HCT116 (cell line): Measurements from ENCODE around the gene ARHGAP23. TPM values are rescaled to one million over a fixed set of nuclear protein-coding genes. Genes with fewer than 3 reads are reported as not detected.

ENCODE experiments used
- ATAC-seq: fragments of 200-7000 bp; cut with Tn5 transposase; 2 replicates; pipeline ENCODE4 v1.9.1; 2020; ENCODE audit warnings: mild to moderate bottlenecking, moderate library complexity
- BruUV-seq: library from RNA; stranded (reverse); fragments of 400-500 nt; replicated peaks from 2 replicates; lab custom pipeline; 2021; lab: Mats Ljungman, UMichigan
- CTCF ChIA-PET: fragments of 300-600 bp; sonication (Branson Sonifier 250); formaldehyde crosslinking; loops from one replicate; lab custom pipeline; 2021; ENCODE audit warnings: antibody characterized with exemption; lab: Charles Lee
- POLR2A ChIA-PET: fragments of 300-600, 350-600 bp; sonication (Branson Sonifier 250); formaldehyde crosslinking; loops from one replicate; lab custom pipeline; 2021; ENCODE audit warnings: antibody characterized with exemption; lab: Charles Lee
- RAD21 ChIA-PET, 2 experiments: fragments of 300-600 bp; sonication (Branson Sonifier 250); formaldehyde crosslinking; loops; one replicate each; lab custom pipeline; 2023; ENCODE audit warnings: low total read pairs in 2 of 2; ENCODE audit not compliant: uncharacterized antibody in 2 of 2, unreplicated experiment in 2 of 2, low non-redundant PET in 1 of 2; lab: Charles Lee
- DNase-seq: peaks from one replicate; pipeline ENCODE4 v3.0.0-alpha.2; 2010; ENCODE audit warnings: low read depth, low spot score
- H2AFZ ChIP-seq: fragments of 200-600 bp; shearing (Covaris generic), sonication (generic); 2 replicates; pipeline ENCODE4 v1.6.1; 2017; ENCODE audit warnings: low read depth, mixed run types, mixed read lengths, antibody characterized with exemption, low read length; ENCODE audit not compliant: poor library complexity, severe bottlenecking
- H3K27ac ChIP-seq: 2 replicates; pipeline ENCODE4 v1.5.1; 2012; ENCODE audit warnings: low read depth, low read length
- H3K27me3 ChIP-seq: fragments of 200-600 bp; sonication (generic); 2 replicates; pipeline ENCODE4 v1.6.1; 2016; ENCODE audit warnings: mixed run types, low read length, mixed read lengths; ENCODE audit not compliant: insufficient read depth
- H3K36me3 ChIP-seq, 2 experiments: fragments of 200-500 bp in 1 of 2; fragments of 200-600 bp in 1 of 2; sonication (Bioruptor generic) in 1 of 2; sonication (generic) in 1 of 2; 2 replicates each; pipeline versions ENCODE4 v1.5.1 to v1.6.1; 2014 to 2016; ENCODE audit warnings: low read length in 2 of 2, inconsistent platforms in 1 of 2, mixed read lengths in 1 of 2, mixed run types in 1 of 2; ENCODE audit not compliant: insufficient read depth in 2 of 2, control insufficient read depth in 1 of 2
- H3K4me1 ChIP-seq, 2 experiments: fragments of 200-600 bp in 1 of 2; sonication (generic) in 1 of 2; 2 replicates each; pipeline versions ENCODE4 v1.5.1 to v1.6.1; 2012 to 2017; ENCODE audit warnings: low read length in 2 of 2, inconsistent platforms in 1 of 2, mild to moderate bottlenecking in 1 of 2, mixed read lengths in 1 of 2, mixed run types in 1 of 2, moderate library complexity in 1 of 2; ENCODE audit not compliant: insufficient read depth in 2 of 2, control insufficient read depth in 1 of 2
- H3K4me2 ChIP-seq: fragments of 200-600 bp; sonication (generic); 2 replicates; pipeline ENCODE4 v1.6.1; 2017; ENCODE audit warnings: mixed run types, low read length, mixed read lengths
- H3K4me3 ChIP-seq, 2 experiments: fragments of 200-600 bp in 1 of 2; sonication (generic) in 1 of 2; replicated peaks in 1 of 2; 2 replicates each; pipeline ENCODE4 v1.5.1; 2011 to 2016; ENCODE audit warnings: low read length in 2 of 2, control low read depth in 1 of 2, low read depth in 1 of 2, mild to moderate bottlenecking in 1 of 2, mixed read lengths in 1 of 2, mixed run types in 1 of 2
- H3K79me2 ChIP-seq: fragments of 200-600 bp; sonication (generic); 2 replicates; pipeline ENCODE4 v1.6.1; 2017; ENCODE audit warnings: mild to moderate bottlenecking, mixed run types, low read length, moderate library complexity, mixed read lengths; ENCODE audit not compliant: insufficient read depth
- H3K9ac ChIP-seq: fragments of 200-600 bp; sonication (generic); 2 replicates; pipeline ENCODE4 v1.6.1; 2016; ENCODE audit warnings: low read length, mixed read lengths
- H3K9me2 ChIP-seq: fragments of 200-600 bp; sonication (generic), shearing (Covaris generic); 2 replicates; pipeline ENCODE4 v1.6.1; 2017; ENCODE audit warnings: mixed run types, mild to moderate bottlenecking, moderate library complexity; ENCODE audit not compliant: insufficient read depth
- H3K9me3 ChIP-seq, 2 experiments: fragments of 200-500 bp in 1 of 2; fragments of 200-600 bp in 1 of 2; sonication (Bioruptor generic) in 1 of 2; sonication (generic) in 1 of 2; 2 replicates each; pipeline ENCODE4 v1.6.1; 2014 to 2017; ENCODE audit warnings: low read length in 2 of 2, mixed read lengths in 2 of 2, inconsistent platforms in 1 of 2, low read depth in 1 of 2, mild to moderate bottlenecking in 1 of 2, mixed run types in 1 of 2, moderate library complexity in 1 of 2; ENCODE audit not compliant: control insufficient read depth in 1 of 2, insufficient read depth in 1 of 2
- H4K20me1 ChIP-seq: fragments of 200-600 bp; sonication (generic), shearing (Covaris generic); 2 replicates; pipeline ENCODE4 v1.6.1; 2017; ENCODE audit warnings: mixed run types, mild to moderate bottlenecking, moderate library complexity; ENCODE audit not compliant: insufficient read depth
- ATF3 ChIP-seq: IDR thresholded peaks from 2 replicates; pipeline ENCODE4 v1.6.1; 2012
- CTCF ChIP-seq, 3 experiments: fragments of 200-600 bp in 1 of 3; sonication (generic) in 1 of 3; IDR thresholded peaks in 2 of 3; conservative IDR thresholded peaks in 1 of 3; 2 replicates each; pipeline ENCODE4 v1.5.1; 2012 to 2017; ENCODE audit warnings: low read depth in 2 of 3, low read length in 2 of 3, antibody characterized with exemption in 1 of 3, borderline replicate concordance in 1 of 3, control low read depth in 1 of 3, mild to moderate bottlenecking in 1 of 3, mixed read lengths in 1 of 3, mixed run types in 1 of 3, moderate library complexity in 1 of 3; ENCODE audit not compliant: insufficient read depth in 1 of 3
- EGR1 ChIP-seq: IDR thresholded peaks from 2 replicates; pipeline ENCODE4 v1.6.1; 2012; ENCODE audit warnings: low read depth
- ELF1 ChIP-seq: IDR thresholded peaks from 2 replicates; pipeline ENCODE4 v1.6.1; 2012; ENCODE audit warnings: low read depth, borderline replicate concordance
- EZH2 ChIP-seq: fragments of 200-600 bp; sonication (generic); IDR thresholded peaks from 2 replicates; pipeline ENCODE4 v1.6.1; 2017; ENCODE audit warnings: antibody characterized with exemption, mixed run types
- EZH2phosphoT487 ChIP-seq: fragments of 200-600 bp; IDR thresholded peaks from 2 replicates; pipeline ENCODE4 v1.6.1; 2018; ENCODE audit warnings: antibody characterized with exemption, borderline replicate concordance
- FOSL1 ChIP-seq: IDR thresholded peaks from 2 replicates; pipeline ENCODE4 v1.6.1; 2012; ENCODE audit warnings: low read depth
- JUND ChIP-seq: IDR thresholded peaks from 2 replicates; pipeline ENCODE4 v1.6.1; 2012
- MAX ChIP-seq: IDR thresholded peaks from 2 replicates; pipeline ENCODE4 v1.6.1; 2012
- POLR2A ChIP-seq: IDR thresholded peaks from 2 replicates; pipeline ENCODE4 v1.7.0; 2011; ENCODE audit warnings: borderline replicate concordance; ENCODE audit not compliant: insufficient read depth, insufficient read length; ENCODE audit errors: extremely low read depth
- POLR2AphosphoS5 ChIP-seq: IDR thresholded peaks from 2 replicates; pipeline ENCODE4 v1.6.1; 2011; ENCODE audit warnings: mild to moderate bottlenecking, low read depth, low read length, moderate library complexity
- RAD21 ChIP-seq: IDR thresholded peaks from 2 replicates; pipeline ENCODE4 v1.6.1; 2012; ENCODE audit warnings: low read depth, mild to moderate bottlenecking
- REST ChIP-seq: IDR thresholded peaks from 2 replicates; pipeline ENCODE4 v1.6.1; 2012; ENCODE audit warnings: low read depth
- SIN3A ChIP-seq: IDR thresholded peaks from 2 replicates; pipeline ENCODE4 v1.6.1; 2012; ENCODE audit warnings: low read depth
- SRF ChIP-seq: IDR thresholded peaks from 2 replicates; pipeline ENCODE4 v1.6.1; 2012; ENCODE audit warnings: low read depth
- YY1 ChIP-seq: IDR thresholded peaks from 2 replicates; pipeline ENCODE4 v1.6.1; 2011; ENCODE audit warnings: low read length, low read depth, moderate library complexity, mild to moderate bottlenecking; ENCODE audit not compliant: insufficient replicate concordance; ENCODE audit errors: extremely low read depth
- ZBTB33 ChIP-seq: IDR thresholded peaks from 2 replicates; pipeline ENCODE4 v1.6.1; 2011; ENCODE audit warnings: mild to moderate bottlenecking, low read length, moderate library complexity; ENCODE audit not compliant: insufficient replicate concordance; ENCODE audit errors: extremely low read depth
- ZFX ChIP-seq: fragments of 450-650 bp; IDR thresholded peaks from 2 replicates; pipeline ENCODE4 v1.6.1; 2017
- intact Hi-C: fragments of 100-400 bp; cut with micrococcal nuclease; formaldehyde crosslinking; loops from 2 replicates; pipeline ENCODE4 v1.10.0; 2022
- total RNA-seq: library from RNA; stranded (reverse); gene quantifications from one replicate; pipeline ENCODE4 v1.2.1, GENCODE V29; 2021; ENCODE audit not compliant: unreplicated experiment

Gene ARHGAP23
- total RNA-seq, 1 experiment from 2014 or later = 41.0 TPM

- intact Hi-C loops = loop anchor here (2.0 kb wide), 1 partner anchor 44 kb away; no protein-coding TSS in a partner anchor
- H4K20me1 ChIP-seq = no peaks in the 10 kb centered on the region
- no peak overlapping the region for H3K9ac ChIP-seq
- ChIA-PET CTCF (interaction anchor here (0.7 to 2.5 kb wide), 7 partner anchors 9 to 188 kb away, joined by 3 to 26 read pairs (median 4); no protein-coding TSS in a partner anchor), POLR2A (interaction anchor here (1.2 to 1.5 kb wide), 2 partner anchors 21 to 38 kb away, joined by 3 read pairs; no protein-coding TSS in a partner anchor), RAD21 (no interaction called here)
- H3K36me3 ChIP-seq = no peaks in the 10 kb centered on the region
- ATAC-seq (no peak), DNase-seq (no peak)
- no peaks in the 10 kb centered on the region for H3K4me1 ChIP-seq
- no peaks in the 10 kb centered on the region for H3K27me3 ChIP-seq
- no peaks in the 10 kb centered on the region for H3K9me2 ChIP-seq
- H3K9me3 ChIP-seq = no peaks in the 10 kb centered on the region
- no peak overlapping the region for H3K4me3 ChIP-seq
- H3K79me2 ChIP-seq = no peaks in the 10 kb centered on the region
- no peak overlapping the region for H3K4me2 ChIP-seq
- H2AFZ ChIP-seq = no peak overlapping the region
- BruUV-seq = no TSS peak
- no peak overlapping the region for H3K27ac ChIP-seq
- no peak for TF ChIP-seq EGR1
- no peak for TF ChIP-seq ATF3
- TF ChIP-seq RAD21 = no peak
- TF ChIP-seq YY1 = no peak
- TF ChIP-seq EZH2phosphoT487 = no peak
- TF ChIP-seq POLR2AphosphoS5 = no peak
- no peak for TF ChIP-seq SRF
- TF ChIP-seq MAX = no peak
- no peak for TF ChIP-seq ZBTB33
- no peak for TF ChIP-seq FOSL1
- TF ChIP-seq POLR2A = no peak
- no peak for TF ChIP-seq JUND
- TF ChIP-seq SIN3A = no peak
- no peak for TF ChIP-seq ZFX
- TF ChIP-seq ELF1 = no peak
- TF ChIP-seq REST = no peak
- TF ChIP-seq CTCF (IDR thresholded peaks at IDR 0.05 in 2 of 3, conservative IDR thresholded peaks at IDR 0.05 in 1 of 3; ENCODE audit: borderline replicate concordance in 1 of 3, insufficient read depth in 1 of 3, low read depth in 2 of 3, low read length in 2 of 3) = no peak
- TF ChIP-seq EZH2 = no peak
Observed at GRCh38 chr17:38536661-38537060, 108.4 kb downstream of the ARHGAP23 start.
